ENCODE data around the gene CALHM2. TPM values are rescaled to one million over a fixed set of nuclear protein-coding genes. Genes with fewer than 3 reads are reported as not detected.

The CALHM2 gene
- total and polyA plus RNA-seq, 12 donors = 3.8 to 56.8 (median 34.9) TPM

- Histone ChIP-seq H3K4me1 (replicated peaks in 1 of 2) (peaks cover 6 to 9% of the 10 kb centered on the region in 2 donors), H3K4me3 (no peak overlapping the region), H3K9me3 (replicated peaks in 1 of 3) (no peaks in the 10 kb centered on the region), H3K27ac (no peak overlapping the region), H3K36me3 (replicated peaks in 1 of 2) (peaks cover 0 to 52% of the 10 kb centered on the region in 2 donors), H3K27me3 (no peaks in the 10 kb centered on the region)
- intact Hi-C loops (cut with DNase I) = no loop called here
- TF ChIP-seq, protein P1, sequence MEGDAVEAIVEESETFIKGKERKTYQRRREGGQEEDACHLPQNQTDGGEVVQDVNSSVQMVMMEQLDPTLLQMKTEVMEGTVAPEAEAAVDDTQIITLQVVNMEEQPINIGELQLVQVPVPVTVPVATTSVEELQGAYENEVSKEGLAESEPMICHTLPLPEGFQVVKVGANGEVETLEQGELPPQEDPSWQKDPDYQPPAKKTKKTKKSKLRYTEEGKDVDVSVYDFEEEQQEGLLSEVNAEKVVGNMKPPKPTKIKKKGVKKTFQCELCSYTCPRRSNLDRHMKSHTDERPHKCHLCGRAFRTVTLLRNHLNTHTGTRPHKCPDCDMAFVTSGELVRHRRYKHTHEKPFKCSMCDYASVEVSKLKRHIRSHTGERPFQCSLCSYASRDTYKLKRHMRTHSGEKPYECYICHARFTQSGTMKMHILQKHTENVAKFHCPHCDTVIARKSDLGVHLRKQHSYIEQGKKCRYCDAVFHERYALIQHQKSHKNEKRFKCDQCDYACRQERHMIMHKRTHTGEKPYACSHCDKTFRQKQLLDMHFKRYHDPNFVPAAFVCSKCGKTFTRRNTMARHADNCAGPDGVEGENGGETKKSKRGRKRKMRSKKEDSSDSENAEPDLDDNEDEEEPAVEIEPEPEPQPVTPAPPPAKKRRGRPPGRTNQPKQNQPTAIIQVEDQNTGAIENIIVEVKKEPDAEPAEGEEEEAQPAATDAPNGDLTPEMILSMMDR (IDR thresholded peaks at IDR 0.05) = no peak
- no peak for TF ChIP-seq POLR2A (IDR thresholded peaks at IDR 0.05)
- peak in 6 of 7 donors; percentile 69 to 87 (median 79) for DNase-seq
- 46 to 59% (median 54%) methylated on average over 2 of the region's 2 CpGs for WGBS, 4 donors
These were observed 18.3 kb downstream of the CALHM2 start for GRCh38 chr10:103433858-103434257.

DNA sequence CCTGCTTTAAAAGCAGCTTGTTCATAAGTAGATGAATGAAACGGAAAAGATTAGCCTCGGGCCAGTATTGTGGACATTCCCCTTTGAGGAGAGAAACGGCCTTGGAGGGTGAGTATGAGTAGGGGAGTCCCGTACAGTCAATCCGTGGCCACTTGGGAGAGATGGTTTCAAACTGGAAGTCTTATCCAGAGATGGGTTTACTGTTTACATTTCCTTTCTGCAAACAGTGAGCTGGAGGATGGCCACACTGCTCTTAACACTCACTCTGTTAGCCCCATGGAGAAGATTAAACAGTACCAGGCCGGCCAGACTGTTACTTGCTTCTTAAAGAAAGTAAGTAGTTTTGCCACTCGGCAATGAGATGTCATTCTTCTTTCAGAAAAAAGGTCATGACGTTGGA, 20.3 kb downstream of the CALHM2 start:
- Histone ChIP-seq H3K27me3 (no peaks in the 10 kb centered on the region), H3K36me3 (replicated peaks in 1 of 2) (peaks cover 0 to 52% of the 10 kb centered on the region in 2 donors), H3K27ac (no peak overlapping the region), H3K9me3 (replicated peaks in 1 of 3) (no peaks in the 10 kb centered on the region), H3K4me1 (replicated peaks in 1 of 2) (peaks cover 6 to 9% of the 10 kb centered on the region in 2 donors), H3K4me3 (no peak overlapping the region)
- TF ChIP-seq, protein P1 (IDR thresholded peaks at IDR 0.05) = no peak
- no peak for TF ChIP-seq POLR2A (IDR thresholded peaks at IDR 0.05)
- 67 to 81% (median 78%) methylated on average over 8 of the region's 8 CpGs for WGBS, 4 donors
- intact Hi-C loops (cut with DNase I) = no loop called here
- no peak for DNase-seq

DNA sequence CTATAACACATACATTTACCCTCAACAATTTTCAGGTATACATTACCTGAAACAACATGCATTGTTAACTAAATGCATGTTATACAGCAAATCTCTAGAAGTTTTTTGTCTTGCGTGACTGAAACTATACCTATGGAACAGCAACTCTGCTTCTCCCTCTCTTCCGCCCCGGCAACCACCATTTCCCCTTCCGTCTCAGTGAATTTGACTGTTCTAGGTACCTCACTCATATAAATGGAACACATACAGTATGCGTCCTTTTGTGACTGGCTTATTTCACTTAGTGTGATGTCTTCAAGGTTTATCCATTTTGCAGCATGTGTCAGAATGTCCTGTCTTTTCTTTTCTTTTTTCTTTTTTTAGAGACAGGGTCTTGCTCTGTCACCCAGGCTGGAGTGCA, 22.5 kb downstream of the CALHM2 start:
- peaks cover 0 to 53% of the 10 kb centered on the region in 2 donors for H3K36me3 ChIP-seq (replicated peaks in 1 of 2)
- WGBS, 4 donors = 91 to 96% (median 94%) methylated on average over 5 of the region's 5 CpGs
- TF ChIP-seq, protein P1 (IDR thresholded peaks at IDR 0.05) = no peak
- TF ChIP-seq POLR2A (IDR thresholded peaks at IDR 0.05) = no peak
- no peak overlapping the region for H3K27ac ChIP-seq
- peaks cover 6 to 9% of the 10 kb centered on the region in 2 donors for H3K4me1 ChIP-seq (replicated peaks in 1 of 2)
- no peaks in the 10 kb centered on the region for H3K9me3 ChIP-seq (replicated peaks in 1 of 3)
- intact Hi-C loops (cut with DNase I) = no loop called here
- H3K4me3 ChIP-seq = no peak overlapping the region
- H3K27me3 ChIP-seq = no peaks in the 10 kb centered on the region
- DNase-seq = no peak

- no peak overlapping the region for H3K4me3 ChIP-seq
- peaks cover 6% of the 10 kb centered on the region in 2 donors for H3K4me1 ChIP-seq (replicated peaks in 1 of 2)
- H3K27me3 ChIP-seq = no peaks in the 10 kb centered on the region
- no peak overlapping the region for H3K27ac ChIP-seq
- no peaks in the 10 kb centered on the region for H3K9me3 ChIP-seq (replicated peaks in 1 of 3)
- TF ChIP-seq, protein P1 (IDR thresholded peaks at IDR 0.05) = no peak
- TF ChIP-seq POLR2A (IDR thresholded peaks at IDR 0.05) = no peak
- intact Hi-C loops (cut with DNase I) = no loop called here
- H3K36me3 ChIP-seq (replicated peaks in 1 of 2) = peaks cover 0 to 54% of the 10 kb centered on the region in 2 donors
- DNase-seq = no peak
- 70 to 76% (median 72%) methylated on average over 5 of the region's 5 CpGs for WGBS, 4 donors
These were observed 23.1 kb downstream of the CALHM2 start for GRCh38 chr10:103428989-103429643.
